Motor neuron (in vitro differentiated cells): ENCODE data around the gene BCLAF1. TPM values are rescaled to one million over a fixed set of nuclear protein-coding genes. Genes with fewer than 3 reads are reported as not detected.

Experiments
- ATAC-seq, 8 experiments: fragments of 200-7000 bp; cut with Tn5 transposase; replicated peaks in 6 of 8; 2 replicates each; pipeline ENCODE4 v1.8.0; 2021; ENCODE audit warnings: mild to moderate bottlenecking in 8 of 8, moderate library complexity in 8 of 8
- H3K27ac ChIP-seq, 2 donors: fragments of 250-450 bp; sonication (Bioruptor Pico); 2 replicates each; pipeline ENCODE4 v1.9.0; 2021; ENCODE audit warnings: antibody characterized with exemption in 2 of 2, mild to moderate bottlenecking in 2 of 2, moderate library complexity in 1 of 2
- H3K4me1 ChIP-seq, 2 donors: fragments of 250-450 bp; sonication (Bioruptor Pico); replicated peaks in 1 of 2; 2 replicates each; pipeline ENCODE4 v1.6.1; 2021; ENCODE audit warnings: antibody characterized with exemption in 2 of 2, mild to moderate bottlenecking in 2 of 2, moderate library complexity in 1 of 2
- H3K4me3 ChIP-seq, 5 donors: fragments of 250-450 bp; sonication (Bioruptor Pico); 2 replicates each; pipeline ENCODE4 v1.9.0; 2021; ENCODE audit warnings: antibody characterized with exemption in 5 of 5, mild to moderate bottlenecking in 5 of 5, moderate library complexity in 4 of 5
- WGBS, 10 experiments: fragments of 450-650 bp; shearing (Covaris generic); methylation state at CpG; one replicate each; pipeline ENCODE4 v1.0.0; 2022; 5-methylcytosine and 5-hydroxymethylcytosine counted together
- in situ Hi-C, 9 experiments: fragments of 400-800 bp; cut with MboI; loops; one replicate each; pipeline ENCODE4 v1.15.0; 2021; ENCODE audit warnings: low sequenced_read_pairs in 9 of 9, low pct_unique_long_range_greater_than_20kb in 2 of 9; ENCODE audit not compliant: unreplicated experiment in 9 of 9
- total RNA-seq, 8 experiments: library from RNA; unstranded; fragments of 300-600 nt; gene quantifications; 2 replicates each; pipeline versions ENCODE4 v1.2.3 to v1.2.4, GENCODE V29; 2022

The BCLAF1 gene
- total RNA-seq, 8 experiments from 2014 or later = 76.7 to 275 (median 138) TPM

DNA sequence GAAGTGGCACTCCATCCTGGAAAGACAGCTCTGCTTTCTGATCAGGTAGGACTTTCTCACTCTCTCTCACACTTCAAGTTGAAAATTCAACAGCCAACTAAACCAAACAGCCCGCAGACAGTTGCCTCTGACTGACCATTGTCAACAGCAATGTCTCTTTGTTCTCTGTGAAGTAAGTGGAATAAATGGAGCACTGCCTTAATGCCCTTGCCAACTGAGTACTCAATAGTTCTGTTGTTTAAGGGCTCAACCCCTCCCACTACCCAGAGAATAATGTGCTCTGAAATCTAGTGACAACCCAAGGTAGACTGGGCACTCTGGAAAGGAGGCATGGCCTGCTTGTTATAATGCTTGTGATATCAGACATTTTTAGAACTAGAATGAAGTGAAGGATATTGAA, 16.8 kb upstream of the BCLAF1 start:
- H3K27ac ChIP-seq = no peak overlapping the region

DNA sequence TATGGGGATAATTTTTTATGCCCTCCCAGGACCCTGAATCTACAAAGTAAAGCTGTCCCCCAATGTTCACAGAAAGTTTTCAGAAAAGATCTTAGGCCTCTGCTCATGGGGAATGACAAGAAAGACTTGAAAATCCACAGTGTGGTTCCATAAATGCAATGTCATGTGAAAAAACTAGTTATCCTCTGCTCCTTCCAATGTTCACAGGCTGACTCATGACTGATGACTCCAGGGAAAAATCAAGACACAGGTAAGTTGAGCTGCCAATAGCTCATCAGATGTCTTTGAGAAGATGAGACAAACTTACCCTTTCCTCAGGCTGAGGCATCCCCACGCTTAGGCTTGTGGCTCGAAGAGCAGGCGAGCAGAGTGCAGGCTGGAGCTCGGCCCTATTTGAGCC, 14.8 kb upstream of the BCLAF1 start:
- no peak overlapping the region for H3K27ac ChIP-seq
- peaks cover 2 to 4% of the 10 kb centered on the region in 2 donors for H3K4me1 ChIP-seq
- 33 to 100% (median 78%) methylated on average over 1 to 4 of the region's 4 CpGs; no CpG with 5 or more reads in 5 of the 10 experiments for WGBS, 10 experiments
- ATAC-seq = no peak
- in situ Hi-C loops = loop anchor here in 1 of 9 experiments (25.0 kb wide), 1 partner anchor 233 kb away; no protein-coding TSS in a partner anchor
- H3K4me3 ChIP-seq = no peak overlapping the region

More for the DNA sequence above, 16.8 kb upstream of the BCLAF1 start:
- no peak overlapping the region for H3K4me3 ChIP-seq
- ATAC-seq = peak in 5 of 8 experiments; percentile 73 to 99 (median 81)
- in situ Hi-C loops = loop anchor here in 1 of 9 experiments (25.0 kb wide), 1 partner anchor 231 kb away; no protein-coding TSS in a partner anchor
- WGBS, 10 experiments = 14 to 100% (median 57%) methylated on average over 1 of the region's 1 CpG; no CpG with 5 or more reads in 2 of the 10 experiments
- H3K4me1 ChIP-seq = peaks cover 2 to 4% of the 10 kb centered on the region in 2 donors

DNA sequence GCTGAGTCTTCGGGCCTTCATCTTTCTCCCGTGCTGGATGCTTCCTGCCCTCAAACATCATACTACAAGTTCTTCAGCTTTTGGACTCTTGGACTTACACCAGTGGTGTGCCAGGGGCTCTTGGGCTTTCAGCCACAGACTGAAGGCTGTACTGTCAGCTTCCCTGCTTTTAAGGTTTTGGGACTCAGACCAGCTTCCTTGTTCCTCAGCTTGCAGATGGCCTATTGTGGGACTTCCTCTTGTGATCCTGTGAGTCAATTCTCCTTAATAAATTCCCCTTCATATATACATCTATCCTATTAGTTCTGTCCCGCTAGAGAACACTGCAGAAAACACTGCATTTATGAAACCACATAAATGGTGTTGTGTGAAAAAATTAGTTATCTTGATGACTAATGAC, 13.9 kb upstream of the BCLAF1 start:
- Histone ChIP-seq H3K4me3 (no peak overlapping the region), H3K4me1 (peaks cover 2 to 4% of the 10 kb centered on the region in 2 donors), H3K27ac (no peak overlapping the region)
- in situ Hi-C loops = loop anchor here in 1 of 9 experiments (25.0 kb wide), 1 partner anchor 234 kb away; no protein-coding TSS in a partner anchor
- ATAC-seq = no peak
- 86 to 100% (median 94%) methylated on average over 1 to 3 of the region's 3 CpGs; no CpG with 5 or more reads in 5 of the 10 experiments for WGBS, 10 experiments

DNA sequence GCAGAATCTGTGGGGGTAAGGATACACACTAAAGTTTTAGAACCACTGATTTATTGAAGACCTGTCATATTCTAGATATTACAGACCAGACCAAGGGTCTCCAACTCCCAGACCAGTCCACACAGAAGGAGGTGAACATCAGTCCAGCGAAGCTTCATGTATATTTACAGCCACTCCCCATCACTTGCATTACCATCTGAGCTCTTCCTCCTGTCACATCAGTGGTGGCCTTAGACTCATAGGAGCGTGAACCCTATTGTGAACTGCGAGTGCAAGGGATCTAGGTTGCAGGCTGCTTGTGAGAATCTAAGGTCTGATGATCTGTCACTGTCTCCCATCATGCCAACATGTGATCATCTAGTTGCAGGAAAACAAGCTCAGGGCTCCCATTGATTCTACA, 5.0 kb upstream of the BCLAF1 start:
- in situ Hi-C loops = loop anchor here in 1 of 9 experiments (25.0 kb wide), 1 partner anchor 243 kb away; no protein-coding TSS in a partner anchor
- Histone ChIP-seq H3K4me3 (no peak overlapping the region), H3K27ac (no peak overlapping the region), H3K4me1 (peaks cover 7 to 12% of the 10 kb centered on the region in 2 donors)
- no peak for ATAC-seq
- 60 to 100% (median 92%) methylated on average over 1 to 3 of the region's 3 CpGs; no CpG with 5 or more reads in 3 of the 10 experiments for WGBS, 10 experiments

DNA sequence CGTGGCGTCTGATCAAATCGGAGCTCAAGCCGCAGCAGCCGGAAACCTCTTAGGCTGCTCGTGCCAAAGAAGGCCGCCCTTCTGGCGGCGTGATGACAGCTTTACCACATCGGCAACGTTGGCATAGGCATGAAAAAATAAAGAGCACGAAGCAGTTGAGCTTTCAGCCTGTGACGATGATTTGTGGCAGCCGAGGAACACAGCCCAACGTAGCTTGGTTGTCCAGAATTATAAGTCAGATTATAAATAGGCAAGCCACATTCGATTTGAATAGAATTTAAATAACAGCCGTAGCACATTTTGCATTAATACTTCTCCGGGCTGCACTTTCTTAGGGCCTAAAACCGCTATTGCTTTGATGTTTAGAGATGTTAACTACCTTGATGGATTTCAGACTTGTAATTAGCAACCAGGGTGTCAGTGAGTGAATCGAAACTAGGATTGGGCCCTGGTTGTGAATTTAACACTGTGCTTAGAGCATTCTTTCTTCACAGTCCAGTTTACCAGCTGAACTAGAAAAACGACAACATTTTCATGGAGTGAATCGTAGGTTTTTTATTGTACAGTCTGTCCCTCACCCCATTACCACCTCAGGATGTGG, 864 bp upstream of the BCLAF1 start:
- peak overlapping the region; percentile 85 to 95 (median 87) for H3K4me3 ChIP-seq
- in situ Hi-C loops = loop anchor here in 1 of 9 experiments (25.0 kb wide), 1 partner anchor 247 kb away; no protein-coding TSS in a partner anchor
- 0 to 6% (median 1%) methylated on average over 1 to 19 of the region's 22 CpGs for WGBS, 10 experiments

DNA sequence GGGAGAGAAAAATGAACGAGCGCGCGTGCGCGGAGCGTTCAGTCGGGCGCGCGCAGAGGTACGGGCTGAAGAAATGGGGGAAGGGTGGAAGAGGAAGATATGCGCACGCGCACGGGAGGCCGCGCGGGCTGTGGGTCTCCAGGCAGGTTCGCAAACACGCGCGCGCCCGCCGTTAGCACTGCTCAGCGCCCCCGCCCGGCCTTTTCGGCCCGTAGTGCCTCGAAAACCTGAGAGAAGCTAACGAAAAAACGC, 393 bp downstream of the BCLAF1 start:
- peak; percentile 35 to 75 (median 68) for ATAC-seq
- H3K27ac ChIP-seq = peak overlapping the region; percentile 99 to 100
- WGBS, 10 experiments = 0% methylated on average over 1 to 24 of the region's 34 CpGs; no CpG with 5 or more reads in 6 of the 10 experiments
- in situ Hi-C loops = loop anchor here in 1 of 9 experiments (25.0 kb wide), 1 partner anchor 248 kb away; no protein-coding TSS in a partner anchor
- H3K4me3 ChIP-seq = peak overlapping the region; percentile 85 to 95 (median 87)
- peaks cover 21% of the 10 kb centered on the region in 2 donors for H3K4me1 ChIP-seq

More for the DNA sequence above, 864 bp upstream of the BCLAF1 start:
- peak overlapping the region; percentile 98 to 100 for H3K27ac ChIP-seq
- peaks cover 12 to 13% of the 10 kb centered on the region in 2 donors for H3K4me1 ChIP-seq
- ATAC-seq = peak; percentile 13 to 34 (median 19)

DNA sequence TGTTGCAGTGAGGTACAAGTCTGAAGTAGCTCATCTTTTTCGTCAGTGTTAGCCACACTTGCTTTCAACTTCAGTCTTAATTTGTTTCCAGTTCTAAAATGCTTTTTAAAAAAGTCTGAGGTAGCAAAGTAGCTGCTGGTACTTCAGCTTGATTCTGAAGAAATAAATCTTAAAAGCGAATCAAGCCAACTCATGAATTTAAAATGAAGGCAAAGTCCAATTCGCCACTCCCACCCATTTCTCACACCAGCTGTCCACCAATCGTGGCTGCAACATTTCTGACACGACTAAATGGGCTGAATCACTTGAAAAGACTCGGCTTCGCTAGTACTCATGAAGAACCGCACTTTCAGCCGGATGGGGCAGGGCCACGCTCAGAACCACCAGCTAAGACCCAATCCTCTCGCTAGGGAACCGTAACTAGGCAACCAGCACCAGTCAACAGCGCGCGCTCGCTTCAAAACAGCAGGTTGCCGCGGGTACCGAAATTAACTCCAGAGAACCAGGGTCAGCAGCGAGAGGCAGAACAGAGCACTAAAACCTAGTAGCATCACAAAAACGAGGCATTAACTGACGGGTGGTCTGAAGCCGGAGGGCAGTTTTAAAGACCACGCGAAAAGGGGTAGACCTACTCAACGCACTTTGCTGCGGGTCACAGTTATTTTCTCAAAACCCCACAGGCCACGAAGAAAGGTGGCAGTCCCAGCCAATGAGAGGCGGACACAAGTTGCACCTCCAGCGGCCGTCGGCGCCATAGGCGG, 900 bp downstream of the BCLAF1 start:
- peak; percentile 38 to 57 (median 52) for ATAC-seq
- 0 to 7% (median 0%) methylated on average over 3 to 21 of the region's 34 CpGs for WGBS, 10 experiments
- Histone ChIP-seq H3K4me1 (peaks cover 21 to 22% of the 10 kb centered on the region in 2 donors), H3K27ac (peak overlapping the region; percentile 99 to 100), H3K4me3 (peak overlapping the region; percentile 85 to 95 (median 87))
- in situ Hi-C loops = loop anchor here in 1 of 9 experiments (25.0 kb wide), 1 partner anchor 249 kb away; no protein-coding TSS in a partner anchor

DNA sequence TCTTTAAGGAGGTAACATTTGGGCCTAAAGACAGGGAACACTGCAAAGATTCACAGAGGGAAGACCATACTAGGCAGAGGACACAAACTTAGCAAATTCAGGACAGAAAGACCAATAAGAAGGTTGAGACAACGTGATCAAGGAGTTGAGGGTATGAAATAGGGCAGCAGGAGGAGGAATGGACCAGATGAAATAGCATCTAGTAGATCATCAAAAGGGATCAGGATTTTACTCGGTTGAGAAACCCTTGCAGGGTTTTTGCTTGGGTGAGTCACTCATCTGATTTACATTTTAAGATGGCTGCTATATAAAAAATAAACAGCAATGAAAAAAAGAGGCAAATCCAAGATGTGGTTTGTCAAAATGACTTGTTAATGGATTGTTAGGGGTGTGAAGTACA, 4.7 kb downstream of the BCLAF1 start:
- Histone ChIP-seq H3K4me1 (peaks cover 19 to 30% of the 10 kb centered on the region in 2 donors), H3K27ac (no peak overlapping the region), H3K4me3 (peak overlapping the region in 1 of 5 donors; percentile 8)
- in situ Hi-C loops = loop anchor here in 1 of 9 experiments (25.0 kb wide), 1 partner anchor 252 kb away; no protein-coding TSS in a partner anchor
- ATAC-seq = no peak
- WGBS, 10 experiments = 0 to 44% (median 17%) methylated on average over 1 to 2 of the region's 2 CpGs; no CpG with 5 or more reads in 2 of the 10 experiments

DNA sequence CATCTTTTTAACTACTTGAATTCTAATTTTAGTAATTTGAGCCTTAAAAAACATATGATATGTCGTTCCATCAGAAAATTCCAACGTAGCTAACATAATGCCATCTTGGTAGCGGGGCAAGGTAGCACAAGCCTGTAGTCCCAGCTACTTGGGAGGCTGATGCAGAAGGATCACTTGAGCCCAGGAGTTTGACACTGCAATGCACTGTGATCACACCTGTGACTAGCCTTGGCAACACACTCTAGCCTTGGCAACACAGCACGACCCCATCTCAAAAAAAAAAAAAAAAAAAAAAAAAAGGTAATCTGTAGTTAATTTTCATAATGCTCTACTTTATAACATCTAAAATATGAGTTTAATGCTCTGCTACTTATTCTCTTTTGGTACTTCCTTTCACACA, 6.7 kb downstream of the BCLAF1 start:
- no peak for ATAC-seq
- WGBS, 10 experiments = 40 to 100% (median 78%) methylated on average over 3 to 4 of the region's 4 CpGs; no CpG with 5 or more reads in 2 of the 10 experiments
- no peak overlapping the region for H3K4me3 ChIP-seq
- peaks cover 17 to 30% of the 10 kb centered on the region in 2 donors for H3K4me1 ChIP-seq
- H3K27ac ChIP-seq = no peak overlapping the region
- in situ Hi-C loops = loop anchor here in 1 of 9 experiments (25.0 kb wide), 1 partner anchor 254 kb away; no protein-coding TSS in a partner anchor

DNA sequence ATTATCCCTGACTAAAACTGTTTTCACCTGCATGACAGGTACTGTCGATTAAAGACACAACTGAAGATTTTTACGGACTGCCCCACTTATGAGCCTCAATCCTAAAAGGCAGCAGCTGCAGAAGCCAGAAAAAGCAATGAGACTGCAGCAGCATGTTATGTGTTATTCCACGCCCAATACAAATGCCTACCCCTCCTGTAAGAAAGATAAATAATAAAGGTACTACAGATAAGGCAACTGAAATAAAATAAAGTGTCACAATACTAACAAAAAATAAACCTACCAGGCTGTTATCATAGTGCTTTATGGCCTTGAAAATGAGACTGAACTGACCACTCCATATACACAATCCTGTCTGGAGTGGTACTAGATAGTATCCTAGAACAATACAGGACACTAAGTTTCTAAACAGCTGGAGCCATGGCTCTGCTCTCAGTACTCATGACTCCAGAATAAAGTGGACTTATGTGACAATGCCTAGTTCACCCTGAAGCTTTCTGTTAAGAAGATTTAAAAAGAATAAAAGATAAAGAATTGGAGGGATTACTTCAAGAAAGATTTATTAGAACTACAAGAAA, 9.5 kb downstream of the BCLAF1 start:
- in situ Hi-C loops = loop anchor here in 1 of 9 experiments (25.0 kb wide), 1 partner anchor 257 kb away; no protein-coding TSS in a partner anchor
- Histone ChIP-seq H3K4me1 (peaks cover 12 to 29% of the 10 kb centered on the region in 2 donors), H3K4me3 (no peak overlapping the region), H3K27ac (no peak overlapping the region)
- WGBS, 10 experiments = 83 to 100% (median 94%) methylated on average over 1 to 3 of the region's 3 CpGs; no CpG with 5 or more reads in 1 of the 10 experiments
- no peak for ATAC-seq

DNA sequence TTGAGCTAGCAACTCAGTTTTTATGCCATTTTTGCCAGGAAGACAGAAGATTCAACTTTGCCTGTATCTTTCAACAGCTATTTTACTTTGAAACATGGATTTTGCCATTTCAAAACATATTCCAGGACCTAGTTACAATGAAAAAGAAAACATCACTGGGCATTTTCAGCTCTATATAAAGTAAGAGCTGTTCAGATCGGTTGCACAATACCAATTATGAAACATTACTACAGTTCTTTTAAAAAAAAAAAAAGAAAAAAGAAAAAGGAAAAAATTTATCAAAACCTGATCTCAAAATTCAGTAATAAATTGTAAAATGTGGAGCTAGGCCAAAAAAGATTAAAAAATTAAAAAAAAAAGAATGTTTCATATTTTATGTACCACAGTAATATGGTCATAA, 15.6 kb downstream of the BCLAF1 start:
- Histone ChIP-seq H3K27ac (no peak overlapping the region), H3K4me1 (no peaks in the 10 kb centered on the region), H3K4me3 (no peak overlapping the region)
- in situ Hi-C loops = no loop called here
- no peak for ATAC-seq
- 73 to 100% (median 99%) methylated on average over 1 of the region's 1 CpG for WGBS, 10 experiments

DNA sequence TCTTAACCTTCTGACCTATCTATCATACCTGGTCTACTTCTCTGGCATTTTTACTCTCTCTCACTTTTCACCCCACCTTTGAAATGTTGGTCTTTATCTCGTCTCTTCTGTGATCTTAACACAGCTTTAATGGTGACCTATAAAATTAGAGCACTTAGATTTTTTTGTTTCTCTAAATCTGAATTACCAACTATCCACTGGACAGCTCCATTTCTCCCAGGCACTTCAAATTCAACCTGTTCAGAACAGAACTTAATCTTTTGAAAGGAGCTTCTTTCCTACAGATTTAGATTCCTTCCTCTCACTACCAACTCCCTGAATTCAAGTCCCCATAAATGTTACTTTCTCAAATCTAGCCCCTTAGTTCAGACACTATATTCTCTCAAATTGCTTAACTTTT, 24.5 kb downstream of the BCLAF1 start:
- no peak overlapping the region for H3K27ac ChIP-seq
- 80 to 100% (median 100%) methylated on average over 1 of the region's 1 CpG for WGBS, 10 experiments
- in situ Hi-C loops = no loop called here
- no peak overlapping the region for H3K4me3 ChIP-seq
- ATAC-seq = no peak
- no peaks in the 10 kb centered on the region for H3K4me1 ChIP-seq
